Measurements from ENCODE around the gene SSR1. TPM values are rescaled to one million over a fixed set of nuclear protein-coding genes. Genes with fewer than 3 reads are reported as not detected.
A peak's percentile ranks its signal among the peaks of the same experiment; 100 is the strongest.

SSR1 gene
- total and polyA plus RNA-seq, 5 experiments from 2014 or later: 97.5 to 159 (median 136) TPM

GRCh38 chr6:7260291-7261031, 52.5 kb downstream of the SSR1 start:
- Mint-ChIP-seq H3K27ac (peak overlapping the region in 5 of 10 donors; percentile 38 to 88 (median 67)), H3K4me1 (peaks cover 11 to 24% (median 17%) of the 10 kb centered on the region in 4 donors), H3K27me3 (peaks cover 6 to 41% (median 28%) of the 10 kb centered on the region in 5 donors), H3K4me3 (peak overlapping the region; percentile 81 to 92 (median 89)), H3K9me3 (peaks cover 0 to 10% (median 0%) of the 10 kb centered on the region in 9 donors), H3K36me3 (peaks cover 0 to 2% (median 0%) of the 10 kb centered on the region in 3 donors)
- ATAC-seq: peak in 1 of 2 donors; percentile 31
- DNase-seq: no peak
- POLR2A ChIA-PET: no interaction called here

GRCh38 chr6:7258231-7258763, 54.7 kb downstream of the SSR1 start:
- DNase-seq (no peak), ATAC-seq (no peak)
- peaks cover 0 to 13% (median 0%) of the 10 kb centered on the region in 9 donors for H3K9me3 Mint-ChIP-seq
- H3K36me3 Mint-ChIP-seq: peaks cover 0 to 2% (median 0%) of the 10 kb centered on the region in 3 donors
- H3K4me3 Mint-ChIP-seq: no peak overlapping the region
- peak overlapping the region in 1 of 10 donors; percentile 50 for H3K27ac Mint-ChIP-seq
- H3K27me3 Mint-ChIP-seq: peaks cover 6 to 41% (median 28%) of the 10 kb centered on the region in 5 donors
- H3K4me1 Mint-ChIP-seq: peaks cover 11 to 26% (median 17%) of the 10 kb centered on the region in 4 donors
- POLR2A ChIA-PET: no interaction called here

GRCh38 chr6:7257521-7258230, 55.3 kb downstream of the SSR1 start:
- H3K27me3 Mint-ChIP-seq: peaks cover 6 to 41% (median 28%) of the 10 kb centered on the region in 5 donors
- peaks cover 0 to 13% (median 0%) of the 10 kb centered on the region in 9 donors for H3K9me3 Mint-ChIP-seq
- H3K27ac Mint-ChIP-seq: no peak overlapping the region
- H3K36me3 Mint-ChIP-seq: peaks cover 0 to 2% (median 0%) of the 10 kb centered on the region in 3 donors
- POLR2A ChIA-PET: no interaction called here
- no peak overlapping the region for H3K4me3 Mint-ChIP-seq
- ATAC-seq (no peak), DNase-seq (no peak)
- peaks cover 11 to 23% (median 17%) of the 10 kb centered on the region in 4 donors for H3K4me1 Mint-ChIP-seq

DNA sequence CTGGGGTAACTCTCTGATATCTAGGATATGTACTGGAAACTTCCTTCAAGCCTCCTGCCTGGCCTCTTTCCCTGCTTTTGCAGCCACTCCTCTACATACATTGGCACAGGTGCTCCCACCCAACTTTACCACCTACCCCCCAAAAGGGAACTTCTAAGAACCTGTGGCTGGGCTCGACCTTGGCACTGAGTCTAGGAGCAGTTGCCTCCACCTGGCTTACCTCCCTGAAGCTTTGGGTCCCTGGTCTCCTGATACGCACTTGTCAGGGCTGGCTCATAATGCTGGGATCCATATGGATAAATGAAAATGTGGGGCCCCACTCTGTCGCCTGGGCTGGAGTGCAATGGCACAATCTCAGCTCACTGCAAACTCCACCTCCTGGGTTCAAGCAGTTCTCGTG, 56.2 kb downstream of the SSR1 start:
- peaks cover 11 to 16% (median 14%) of the 10 kb centered on the region in 4 donors for H3K4me1 Mint-ChIP-seq
- H3K36me3 Mint-ChIP-seq: peaks cover 0 to 2% (median 0%) of the 10 kb centered on the region in 3 donors
- ATAC-seq: no peak
- H3K27ac Mint-ChIP-seq: no peak overlapping the region
- peaks cover 6 to 33% (median 21%) of the 10 kb centered on the region in 5 donors for H3K27me3 Mint-ChIP-seq
- H3K9me3 Mint-ChIP-seq: peaks cover 0 to 13% (median 0%) of the 10 kb centered on the region in 9 donors
- POLR2A ChIA-PET: no interaction called here
- H3K4me3 Mint-ChIP-seq: no peak overlapping the region
- no peak for DNase-seq

DNA sequence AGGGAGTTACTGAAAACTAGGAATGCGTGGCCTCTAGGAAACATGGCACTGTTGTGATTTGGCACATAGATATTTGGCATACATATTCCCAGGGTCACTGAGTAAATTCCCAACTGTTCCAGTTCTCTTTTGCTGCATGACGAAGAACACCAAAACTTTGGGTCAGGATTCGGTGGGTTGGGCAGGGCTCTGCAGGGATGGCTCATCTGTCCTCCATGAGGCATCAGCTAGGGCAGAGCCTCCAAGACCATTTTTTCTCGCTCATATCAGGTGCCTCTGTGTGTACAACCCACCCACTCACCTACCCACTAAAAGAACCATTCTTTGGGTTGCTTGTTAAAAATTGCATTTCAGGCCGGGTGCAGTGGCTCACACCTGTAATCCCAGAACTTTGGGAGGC, 57.1 kb downstream of the SSR1 start:
- DNase-seq (no peak), ATAC-seq (no peak)
- Mint-ChIP-seq H3K27me3 (peaks cover 6 to 28% (median 17%) of the 10 kb centered on the region in 5 donors), H3K36me3 (peaks cover 0 to 8% (median 2%) of the 10 kb centered on the region in 3 donors), H3K4me3 (no peak overlapping the region), H3K27ac (no peak overlapping the region), H3K4me1 (peaks cover 7 to 11% (median 8%) of the 10 kb centered on the region in 4 donors), H3K9me3 (peaks cover 0 to 13% (median 0%) of the 10 kb centered on the region in 9 donors)
- POLR2A ChIA-PET: no interaction called here

GRCh38 chr6:7254980-7255835, 57.8 kb downstream of the SSR1 start:
- Mint-ChIP-seq H3K4me3 (no peak overlapping the region), H3K4me1 (peaks cover 0 to 7% (median 1%) of the 10 kb centered on the region in 4 donors), H3K36me3 (peaks cover 0 to 14% (median 4%) of the 10 kb centered on the region in 3 donors), H3K27me3 (peaks cover 0 to 21% (median 10%) of the 10 kb centered on the region in 5 donors), H3K9me3 (peaks cover 0 to 13% (median 0%) of the 10 kb centered on the region in 9 donors), H3K27ac (no peak overlapping the region)
- no peak for ATAC-seq
- no peak for DNase-seq
- POLR2A ChIA-PET: no interaction called here

GRCh38 chr6:7252390-7252789, 60.6 kb downstream of the SSR1 start:
- POLR2A ChIA-PET: no interaction called here
- Mint-ChIP-seq H3K4me1 (peaks cover 0 to 9% (median 0%) of the 10 kb centered on the region in 4 donors), H3K27ac (peak overlapping the region in 1 of 10 donors; percentile 9), H3K36me3 (peaks cover 4 to 38% (median 7%) of the 10 kb centered on the region in 3 donors), H3K4me3 (peak overlapping the region in 1 of 10 donors; percentile 7), H3K9me3 (peaks cover 0 to 13% (median 0%) of the 10 kb centered on the region in 9 donors), H3K27me3 (no peaks in the 10 kb centered on the region)
- ATAC-seq (no peak), DNase-seq (no peak)

DNA sequence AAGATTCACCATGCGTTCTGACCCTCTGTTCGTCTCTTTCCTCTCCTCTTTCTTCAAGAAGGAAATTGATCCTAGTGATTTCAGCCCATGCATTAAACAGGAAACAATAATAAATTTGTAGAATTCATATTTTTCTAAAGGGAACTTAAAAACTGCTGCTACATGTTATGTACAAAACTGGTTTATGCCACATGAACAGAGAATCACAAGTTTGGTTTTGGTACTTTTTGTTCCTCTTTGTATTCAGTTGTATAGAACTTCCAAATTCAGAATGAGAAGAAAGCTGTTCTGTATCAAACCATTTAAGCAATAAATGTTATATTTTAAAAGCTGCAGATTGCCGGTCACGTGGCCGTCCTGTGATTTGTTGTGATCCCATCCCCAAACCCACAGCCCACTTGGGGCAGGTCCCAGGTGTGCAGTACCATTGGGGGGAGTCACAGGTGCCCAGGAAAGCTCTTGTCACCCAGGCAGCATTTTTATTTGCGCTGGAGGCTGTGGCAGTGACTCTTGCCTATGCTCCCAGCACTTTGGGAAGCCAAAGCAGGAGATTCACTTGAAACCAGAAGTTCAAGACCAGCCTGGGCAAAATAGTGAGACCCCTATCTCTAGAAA, 61.2 kb downstream of the SSR1 start:
- Mint-ChIP-seq H3K4me3 (no peak overlapping the region), H3K27ac (no peak overlapping the region), H3K27me3 (no peaks in the 10 kb centered on the region), H3K4me1 (peaks cover 0 to 9% (median 0%) of the 10 kb centered on the region in 4 donors), H3K36me3 (peaks cover 3 to 38% (median 7%) of the 10 kb centered on the region in 3 donors), H3K9me3 (peaks cover 0 to 10% (median 0%) of the 10 kb centered on the region in 9 donors)
- ATAC-seq (no peak), DNase-seq (no peak)
- POLR2A ChIA-PET: no interaction called here

GRCh38 chr6:7250812-7251211, 62.2 kb downstream of the SSR1 start:
- Mint-ChIP-seq H3K9me3 (peaks cover 0 to 6% (median 0%) of the 10 kb centered on the region in 9 donors), H3K27ac (peak overlapping the region in 1 of 10 donors; percentile 50), H3K4me3 (no peak overlapping the region), H3K4me1 (peaks cover 0 to 9% (median 0%) of the 10 kb centered on the region in 4 donors), H3K27me3 (no peaks in the 10 kb centered on the region), H3K36me3 (peaks cover 2 to 45% (median 7%) of the 10 kb centered on the region in 3 donors)
- no peak for DNase-seq
- POLR2A ChIA-PET: no interaction called here
- ATAC-seq: no peak

DNA sequence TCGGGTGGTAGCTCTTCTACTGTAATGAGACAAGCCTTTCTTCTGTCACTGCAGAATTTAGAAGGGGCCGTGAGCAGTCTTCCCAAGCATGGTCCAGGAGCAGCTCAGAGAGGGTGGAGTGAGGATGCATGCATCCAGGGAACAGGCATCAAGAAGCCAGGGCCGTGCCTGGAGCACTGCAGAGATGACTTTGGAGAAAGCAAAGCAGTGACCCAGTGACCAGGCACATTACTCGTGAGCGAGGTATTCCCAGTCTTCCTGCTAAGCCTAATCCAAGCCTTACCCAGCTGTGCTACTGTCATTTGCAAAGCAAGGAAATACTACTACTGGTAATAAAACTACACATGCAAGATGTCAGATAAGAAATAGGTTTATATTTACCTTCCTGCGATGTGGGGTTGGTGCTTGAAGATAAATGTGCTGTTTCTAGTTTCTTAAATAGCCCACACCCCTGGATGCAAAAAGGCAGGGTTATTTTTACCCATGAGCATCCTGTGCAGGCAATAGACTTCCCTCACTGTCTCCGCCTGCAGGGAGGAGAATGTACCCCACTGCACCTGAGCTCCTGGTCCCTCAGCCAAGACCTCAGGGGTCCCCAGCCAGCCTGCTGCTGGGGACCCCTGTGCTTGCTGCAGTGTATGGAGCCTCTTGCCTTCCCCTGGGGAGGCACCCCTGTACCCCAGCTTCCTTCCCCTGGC, 62.9 kb downstream of the SSR1 start:
- POLR2A ChIA-PET: no interaction called here
- Mint-ChIP-seq H3K27me3 (no peaks in the 10 kb centered on the region), H3K36me3 (peaks cover 2 to 49% (median 7%) of the 10 kb centered on the region in 3 donors), H3K4me1 (peaks cover 0 to 9% (median 0%) of the 10 kb centered on the region in 4 donors), H3K9me3 (no peaks in the 10 kb centered on the region), H3K27ac (peak overlapping the region in 4 of 10 donors; percentile 48 to 67 (median 52)), H3K4me3 (no peak overlapping the region)
- DNase-seq (no peak), ATAC-seq (no peak)

DNA sequence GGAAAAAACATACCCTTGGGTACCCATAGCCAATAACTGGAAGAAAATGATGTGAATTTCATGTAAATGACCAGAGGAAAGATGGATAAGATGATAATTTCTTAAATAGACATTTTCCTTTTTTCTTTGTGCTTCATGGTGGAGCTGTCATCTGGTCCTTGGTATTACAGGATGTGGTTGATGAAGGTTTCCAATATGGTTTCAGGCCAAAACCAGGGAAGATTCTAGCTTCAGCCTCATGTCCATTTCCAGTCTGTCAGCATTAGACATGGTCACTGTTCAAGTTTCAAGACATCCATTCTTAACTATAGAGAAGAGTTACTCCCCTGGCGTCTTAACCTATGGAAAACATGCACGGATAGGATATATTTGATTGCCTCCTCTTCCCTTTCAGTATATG, 63.6 kb downstream of the SSR1 start:
- H3K27me3 Mint-ChIP-seq: no peaks in the 10 kb centered on the region
- H3K4me1 Mint-ChIP-seq: peaks cover 0 to 8% (median under 1%) of the 10 kb centered on the region in 4 donors
- no peak overlapping the region for H3K27ac Mint-ChIP-seq
- no peaks in the 10 kb centered on the region for H3K9me3 Mint-ChIP-seq
- no peak for DNase-seq
- H3K36me3 Mint-ChIP-seq: peaks cover 2 to 49% (median 7%) of the 10 kb centered on the region in 3 donors
- H3K4me3 Mint-ChIP-seq: no peak overlapping the region
- ATAC-seq: no peak
- POLR2A ChIA-PET: no interaction called here

Measured in naive thymus-derived CD8-positive, alpha-beta T cell (primary cell).